Mesenchymal stem cell (in vitro differentiated cells and primary cell): ENCODE measurements around the gene HIVEP3.

Experiments used
- DNase-seq: peaks from one replicate; pipeline ENCODE4 v3.0.0-alpha.2; 2013
- H2AFZ ChIP-seq: one replicate; pipeline ENCODE4 v1.6.1; 2013; ENCODE audit warnings: low read depth, mild to moderate bottlenecking, control low read depth, inconsistent platforms, low read length, moderate library complexity
- H2AK5ac ChIP-seq: 2 replicates; pipeline ENCODE4 v1.6.1; 2013; ENCODE audit warnings: low read length, moderate library complexity, mild to moderate bottlenecking, inconsistent platforms; ENCODE audit not compliant: severe bottlenecking
- H2BK120ac ChIP-seq: one replicate; pipeline ENCODE4 v1.6.1; 2013; ENCODE audit warnings: low read depth, mild to moderate bottlenecking, inconsistent platforms, low read length, moderate library complexity
- H2BK12ac ChIP-seq, 2 experiments: one replicate each; pipeline ENCODE4 v1.6.1; 2013; ENCODE audit warnings: inconsistent platforms in 2 of 2, low read length in 2 of 2, mild to moderate bottlenecking in 2 of 2, moderate library complexity in 2 of 2, control low read depth in 1 of 2
- H2BK15ac ChIP-seq: one replicate; pipeline ENCODE4 v1.6.1; 2013; ENCODE audit warnings: mild to moderate bottlenecking, low read depth, inconsistent platforms; ENCODE audit not compliant: poor library complexity, severe bottlenecking
- H2BK5ac ChIP-seq: 2 replicates; pipeline ENCODE4 v1.6.1; 2013; ENCODE audit warnings: low read depth, mild to moderate bottlenecking, low read length, control low read depth, inconsistent platforms; ENCODE audit not compliant: poor library complexity, severe bottlenecking
- H3K14ac ChIP-seq, 2 experiments: one replicate each; pipeline ENCODE4 v1.6.1; 2013; ENCODE audit warnings: inconsistent platforms in 2 of 2, low read length in 2 of 2, control low read depth in 1 of 2, mild to moderate bottlenecking in 1 of 2, moderate library complexity in 1 of 2
- H3K18ac ChIP-seq, 2 experiments: one replicate each; pipeline ENCODE4 v1.6.1; 2013; ENCODE audit warnings: inconsistent platforms in 2 of 2, low read length in 2 of 2, control low read depth in 1 of 2, low read depth in 1 of 2, mild to moderate bottlenecking in 1 of 2
- H3K23ac ChIP-seq, 2 experiments: one replicate each; pipeline ENCODE4 v1.6.1; 2013; ENCODE audit warnings: inconsistent platforms in 2 of 2, low read length in 2 of 2, mild to moderate bottlenecking in 2 of 2, moderate library complexity in 2 of 2, control low read depth in 1 of 2
- H3K27ac ChIP-seq: 2 replicates; pipeline ENCODE4 v1.5.1; 2013; ENCODE audit warnings: mild to moderate bottlenecking, moderate library complexity, low read length, control low read depth, inconsistent platforms; ENCODE audit not compliant: poor library complexity, severe bottlenecking
- H3K27me3 ChIP-seq, 2 experiments: 2 replicates each; pipeline versions ENCODE4 v1.6.1 to v1.7.0; 2013; ENCODE audit warnings: low read length in 2 of 2, mild to moderate bottlenecking in 2 of 2, moderate library complexity in 2 of 2, control low read depth in 1 of 2, inconsistent platforms in 1 of 2; ENCODE audit not compliant: control insufficient read depth in 1 of 2, insufficient read depth in 1 of 2
- H3K36me3 ChIP-seq, 2 experiments: 2 replicates each; pipeline versions ENCODE4 v1.6.1 to v1.7.0; 2013; ENCODE audit warnings: low read length in 2 of 2, control low read depth in 1 of 2, inconsistent platforms in 1 of 2, low read depth in 1 of 2, mild to moderate bottlenecking in 1 of 2; ENCODE audit not compliant: insufficient read depth in 2 of 2, control insufficient read depth in 1 of 2
- H3K4ac ChIP-seq, 2 experiments: one replicate each; pipeline ENCODE4 v1.6.1; 2013; ENCODE audit warnings: inconsistent platforms in 2 of 2, low read length in 2 of 2, mild to moderate bottlenecking in 2 of 2, moderate library complexity in 2 of 2, control low read depth in 1 of 2, low read depth in 1 of 2
- H3K4me1 ChIP-seq: 2 replicates; pipeline ENCODE4 v1.6.1; 2013; ENCODE audit warnings: low read depth, low read length, control low read depth; ENCODE audit not compliant: control insufficient read depth, insufficient read depth
- H3K4me2 ChIP-seq: 2 replicates; pipeline ENCODE4 v1.6.1; 2013; ENCODE audit warnings: low read length, mild to moderate bottlenecking, inconsistent platforms; ENCODE audit not compliant: poor library complexity, severe bottlenecking
- H3K4me3 ChIP-seq, 2 experiments: 2 replicates each; pipeline versions ENCODE4 v1.5.1 to v1.7.0; 2013; ENCODE audit warnings: low read length in 2 of 2, mild to moderate bottlenecking in 2 of 2, control low read depth in 1 of 2, low read depth in 1 of 2; ENCODE audit not compliant: insufficient read depth in 1 of 2
- H3K79me1 ChIP-seq: replicated peaks from 2 replicates; pipeline ENCODE4 v1.6.1; 2013; ENCODE audit warnings: mild to moderate bottlenecking, control low read depth, low read length, inconsistent platforms; ENCODE audit not compliant: poor library complexity, severe bottlenecking
- H3K9ac ChIP-seq: 2 replicates; pipeline ENCODE4 v1.7.0; 2013; ENCODE audit warnings: mild to moderate bottlenecking, low read length, moderate library complexity
- H3K9me3 ChIP-seq: 2 replicates; pipeline ENCODE4 v1.7.0; 2013; ENCODE audit warnings: mild to moderate bottlenecking, low read length; ENCODE audit not compliant: control insufficient read depth
- H4K8ac ChIP-seq: one replicate; pipeline ENCODE4 v1.6.1; 2013; ENCODE audit warnings: inconsistent platforms, mild to moderate bottlenecking, low read length, moderate library complexity
- H4K91ac ChIP-seq: one replicate; pipeline ENCODE4 v1.6.1; 2013; ENCODE audit warnings: mild to moderate bottlenecking, low read length, inconsistent platforms
- WGBS: methylation state at CpG from one replicate; pipeline ENCODE4 v1.1.7; 2013; ENCODE audit warnings: mixed read lengths; 5-methylcytosine and 5-hydroxymethylcytosine counted together

HIVEP3 gene

DNA sequence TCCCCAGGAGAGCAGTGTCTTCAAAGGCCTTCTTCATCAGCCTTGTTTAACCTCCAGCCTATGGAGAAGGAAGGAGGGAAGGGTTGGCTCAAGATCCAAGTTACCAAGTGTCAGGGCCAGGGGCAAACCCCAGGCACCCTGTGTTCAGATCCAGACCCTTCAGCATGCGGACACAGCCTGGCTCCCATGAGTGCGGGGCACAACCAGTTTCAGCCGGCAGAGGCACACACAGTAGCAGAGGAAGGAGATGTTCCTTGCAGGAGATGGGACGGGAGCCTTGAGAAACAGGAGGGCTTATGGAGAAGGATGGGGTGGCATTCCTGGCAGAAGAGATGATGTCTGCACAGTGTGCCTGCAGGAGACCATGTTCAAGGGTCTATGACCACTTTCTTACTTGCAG is 272.5 kb downstream of the HIVEP3 start:
- Histone ChIP-seq H3K23ac (no peak overlapping the region), H3K36me3 (no peaks in the 10 kb centered on the region), H3K4me3 (no peak overlapping the region), H2AK5ac (no peak overlapping the region), H3K14ac (peak overlapping the region in 1 of 2 experiments; percentile 36), H2BK15ac (no peak overlapping the region), H4K8ac (no peak overlapping the region), H2AFZ (no peak overlapping the region), H3K79me1 (peaks cover 18% of the 10 kb centered on the region), H2BK120ac (no peak overlapping the region), H2BK12ac (no peak overlapping the region), H3K18ac (no peak overlapping the region), H3K4me2 (no peak overlapping the region), H2BK5ac (no peak overlapping the region), H3K9ac (no peak overlapping the region), H4K91ac (no peak overlapping the region), H3K27ac (no peak overlapping the region), H3K9me3 (no peaks in the 10 kb centered on the region), H3K4ac (no peak overlapping the region), H3K4me1 (peaks cover 9% of the 10 kb centered on the region), H3K27me3 (no peaks in the 10 kb centered on the region)
- no peak for DNase-seq
- WGBS = 95% methylated on average over 4 of the region's 4 CpGs

DNA sequence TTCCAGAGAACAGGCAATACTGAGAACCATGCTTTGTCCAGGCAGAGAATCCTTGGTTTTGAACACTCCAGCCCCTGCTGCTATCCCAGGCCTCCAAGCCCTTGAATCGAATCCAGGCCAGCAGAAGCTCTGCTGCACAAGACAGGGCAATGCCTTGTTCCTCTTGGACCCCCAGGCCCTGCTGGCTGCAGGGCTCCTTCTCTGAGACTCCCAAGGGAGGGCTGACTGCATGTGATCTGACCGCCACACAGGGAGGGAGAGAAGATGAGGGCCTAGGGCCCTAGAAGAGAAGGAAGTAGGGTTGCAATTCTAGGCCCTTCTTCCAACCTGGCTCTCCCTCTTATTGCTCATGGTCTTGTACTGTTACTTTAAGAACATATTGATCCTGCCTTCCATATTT is 273.7 kb downstream of the HIVEP3 start:
- Histone ChIP-seq H3K79me1 (peaks cover 17% of the 10 kb centered on the region), H3K4me3 (no peak overlapping the region), H3K14ac (no peak overlapping the region), H3K27ac (no peak overlapping the region), H3K9me3 (no peaks in the 10 kb centered on the region), H3K9ac (no peak overlapping the region), H2BK15ac (no peak overlapping the region), H3K4ac (no peak overlapping the region), H2AFZ (no peak overlapping the region), H3K18ac (no peak overlapping the region), H3K36me3 (no peaks in the 10 kb centered on the region), H4K8ac (no peak overlapping the region), H2BK120ac (no peak overlapping the region), H4K91ac (no peak overlapping the region), H3K27me3 (no peaks in the 10 kb centered on the region), H3K4me2 (no peak overlapping the region), H2AK5ac (no peak overlapping the region), H3K4me1 (peaks cover 7% of the 10 kb centered on the region), H2BK5ac (no peak overlapping the region), H3K23ac (no peak overlapping the region), H2BK12ac (no peak overlapping the region)
- WGBS = 98% methylated on average over 2 of the region's 2 CpGs
- DNase-seq = no peak

DNA sequence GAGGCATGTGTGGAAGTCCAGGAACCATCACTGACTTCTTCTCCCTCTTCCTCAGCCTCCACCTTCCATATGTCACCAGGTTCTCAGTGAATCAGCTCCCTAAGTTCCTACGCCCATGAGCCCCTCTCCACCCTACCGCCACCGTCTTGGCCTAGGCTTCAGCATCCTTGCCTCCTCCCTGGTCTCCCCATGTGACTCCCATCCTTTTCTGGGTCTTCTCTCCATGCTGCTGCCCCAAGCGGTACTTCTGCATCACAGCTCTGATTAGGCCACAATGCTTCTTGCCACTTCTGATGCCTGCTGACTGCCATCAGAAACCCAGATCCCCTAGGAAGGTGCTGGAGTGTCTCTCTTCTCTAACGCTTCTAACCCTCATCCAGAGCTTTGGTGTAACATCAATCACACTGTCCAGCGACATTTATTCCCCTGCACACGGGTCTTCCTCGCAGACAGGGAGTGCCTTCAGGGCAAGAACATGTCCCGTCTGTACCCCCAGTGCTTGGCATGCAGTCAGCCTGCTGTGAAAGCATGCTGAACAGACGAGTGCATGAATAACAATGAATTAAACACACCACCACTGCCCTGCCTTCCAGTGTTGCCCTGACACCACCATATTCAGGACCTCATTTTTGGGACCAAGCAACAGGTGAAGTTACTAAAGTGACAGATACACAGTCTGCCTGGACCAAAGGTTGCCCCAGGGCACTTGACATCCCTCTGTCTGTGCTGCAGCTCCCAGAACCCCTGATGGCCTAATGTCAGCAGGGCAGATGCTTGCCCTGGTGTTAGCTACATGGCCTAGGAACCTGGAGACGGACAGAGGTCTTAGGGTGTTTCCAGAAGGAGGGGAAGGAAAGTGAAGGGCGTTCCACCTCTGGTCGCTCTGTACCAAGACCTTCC is 275.6 kb downstream of the HIVEP3 start:
- no peak overlapping the region for H3K23ac ChIP-seq
- no peak overlapping the region for H2BK15ac ChIP-seq
- H3K4me3 ChIP-seq = no peak overlapping the region
- H3K4ac ChIP-seq = no peak overlapping the region
- H3K9ac ChIP-seq = no peak overlapping the region
- H4K91ac ChIP-seq = no peak overlapping the region
- no peak for DNase-seq
- H3K18ac ChIP-seq = no peak overlapping the region
- H2BK5ac ChIP-seq = no peak overlapping the region
- no peak overlapping the region for H2BK12ac ChIP-seq
- no peaks in the 10 kb centered on the region for H3K9me3 ChIP-seq
- 88% methylated on average over 12 of the region's 13 CpGs for WGBS
- no peak overlapping the region for H4K8ac ChIP-seq
- H3K36me3 ChIP-seq = no peaks in the 10 kb centered on the region
- H3K4me1 ChIP-seq = peaks cover 12% of the 10 kb centered on the region
- H2BK120ac ChIP-seq = no peak overlapping the region
- H3K4me2 ChIP-seq = no peak overlapping the region
- H2AK5ac ChIP-seq = no peak overlapping the region
- H3K79me1 ChIP-seq = peaks cover 13% of the 10 kb centered on the region
- no peak overlapping the region for H3K14ac ChIP-seq
- no peak overlapping the region for H2AFZ ChIP-seq
- H3K27ac ChIP-seq = no peak overlapping the region
- no peaks in the 10 kb centered on the region for H3K27me3 ChIP-seq

DNA sequence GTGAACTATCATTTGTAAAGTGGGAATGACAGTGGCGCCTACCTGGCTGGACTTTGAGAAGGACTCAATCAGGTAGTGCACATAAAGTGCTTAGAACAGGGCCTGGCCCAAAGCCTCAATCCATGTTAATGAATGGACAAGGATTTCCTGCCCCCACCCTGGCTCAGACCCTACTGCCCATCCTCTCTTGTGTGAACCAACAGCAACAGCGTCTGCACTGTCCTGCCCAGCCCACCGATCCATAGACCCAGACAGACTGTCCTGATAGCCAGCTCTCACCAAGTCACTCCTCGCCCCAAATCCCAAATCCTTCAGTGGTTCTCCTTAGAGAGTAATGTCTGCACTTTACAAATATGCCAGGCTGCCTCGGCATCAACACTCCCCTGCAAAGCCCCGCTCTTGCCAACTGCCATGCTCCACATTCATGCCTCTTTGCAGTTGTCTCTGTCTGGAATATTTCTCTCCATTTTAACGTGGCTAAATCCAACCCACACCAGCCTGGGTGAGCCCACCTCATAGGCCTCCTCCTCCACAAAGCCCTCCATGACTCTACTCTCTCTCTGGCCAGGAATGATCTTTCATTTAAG is 276.7 kb downstream of the HIVEP3 start:
- no peak overlapping the region for H3K4ac ChIP-seq
- peaks cover 15% of the 10 kb centered on the region for H3K4me1 ChIP-seq
- no peak overlapping the region for H3K4me2 ChIP-seq
- no peak overlapping the region for H3K23ac ChIP-seq
- H4K91ac ChIP-seq = no peak overlapping the region
- no peak overlapping the region for H3K27ac ChIP-seq
- H2BK120ac ChIP-seq = no peak overlapping the region
- H3K18ac ChIP-seq = no peak overlapping the region
- H2AK5ac ChIP-seq = no peak overlapping the region
- H2BK12ac ChIP-seq = no peak overlapping the region
- no peak overlapping the region for H2BK15ac ChIP-seq
- H2BK5ac ChIP-seq = no peak overlapping the region
- WGBS = 92% methylated on average over 7 of the region's 7 CpGs
- no peak overlapping the region for H3K4me3 ChIP-seq
- no peak overlapping the region for H2AFZ ChIP-seq
- no peak overlapping the region for H3K9ac ChIP-seq
- no peaks in the 10 kb centered on the region for H3K9me3 ChIP-seq
- peaks cover 8% of the 10 kb centered on the region for H3K79me1 ChIP-seq
- H3K14ac ChIP-seq = no peak overlapping the region
- DNase-seq = no peak
- H3K36me3 ChIP-seq = no peaks in the 10 kb centered on the region
- no peaks in the 10 kb centered on the region for H3K27me3 ChIP-seq
- no peak overlapping the region for H4K8ac ChIP-seq
